ENCODE data around the gene CHKA.

The CHKA gene

DNA sequence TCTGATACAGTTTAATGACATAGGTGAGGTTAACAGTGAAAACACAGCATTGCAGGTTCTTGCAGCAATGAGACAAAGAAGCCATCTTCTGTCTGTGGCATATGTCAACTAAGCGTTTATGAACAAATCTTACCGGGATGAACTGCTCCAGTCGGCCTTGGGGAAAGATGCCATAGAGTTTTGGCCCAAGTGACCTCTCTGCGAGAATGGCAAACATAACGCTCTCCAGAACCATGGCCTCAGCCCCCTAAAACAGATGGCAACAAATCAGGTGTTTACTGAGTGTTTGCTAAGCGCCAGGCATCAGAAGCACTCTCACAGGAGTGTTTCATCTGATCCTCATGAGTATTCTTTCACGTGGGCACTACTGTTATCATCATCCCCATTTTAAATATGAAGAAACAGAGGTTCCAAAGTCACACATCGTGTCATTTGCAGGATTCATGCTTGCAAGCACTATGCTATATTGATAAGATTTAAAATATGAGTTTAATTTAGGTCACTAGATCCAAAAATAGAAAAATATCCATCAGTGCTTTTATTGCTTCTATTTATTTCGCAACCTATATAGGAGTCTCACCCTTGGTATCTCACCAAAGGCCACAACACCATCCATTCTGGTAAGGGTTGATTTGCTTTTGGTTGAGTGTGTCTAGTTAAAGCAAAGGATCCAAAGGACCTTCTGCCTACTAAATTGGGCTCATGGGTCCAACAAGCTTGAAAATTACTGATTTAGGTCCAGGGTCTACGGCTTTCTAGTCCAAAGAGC is 46.4 kb downstream of the CHKA start:
- no peak for DNase-seq

- no peak for DNase-seq
Observed at GRCh38 chr11:68071281-68072048, 49.7 kb downstream of the CHKA start.

DNA sequence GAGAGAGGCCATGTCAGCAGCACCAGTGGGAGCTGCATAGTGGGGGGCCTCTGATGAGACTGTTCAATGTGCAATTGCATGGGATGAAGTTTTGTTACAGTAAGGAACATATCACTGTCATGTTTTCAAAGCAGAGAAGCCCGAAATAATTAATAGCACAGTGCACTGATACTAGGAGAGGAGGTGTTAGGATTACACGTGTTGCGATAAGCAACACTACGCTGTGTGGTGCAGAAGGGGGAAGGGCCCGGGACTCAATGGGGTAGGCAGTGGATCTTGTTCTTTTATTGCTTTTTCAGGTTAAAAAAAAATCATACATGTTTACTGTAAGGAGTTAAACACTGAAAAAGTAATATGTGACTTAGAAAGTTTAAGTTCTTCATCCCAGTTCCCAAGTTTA is 53.2 kb downstream of the CHKA start:
- no peak for DNase-seq

GRCh38 chr11:68066742-68067141 is 54.4 kb downstream of the CHKA start:
- peak in 20 of 56 donors; percentile 11 to 64 (median 40) for DNase-seq

DNA sequence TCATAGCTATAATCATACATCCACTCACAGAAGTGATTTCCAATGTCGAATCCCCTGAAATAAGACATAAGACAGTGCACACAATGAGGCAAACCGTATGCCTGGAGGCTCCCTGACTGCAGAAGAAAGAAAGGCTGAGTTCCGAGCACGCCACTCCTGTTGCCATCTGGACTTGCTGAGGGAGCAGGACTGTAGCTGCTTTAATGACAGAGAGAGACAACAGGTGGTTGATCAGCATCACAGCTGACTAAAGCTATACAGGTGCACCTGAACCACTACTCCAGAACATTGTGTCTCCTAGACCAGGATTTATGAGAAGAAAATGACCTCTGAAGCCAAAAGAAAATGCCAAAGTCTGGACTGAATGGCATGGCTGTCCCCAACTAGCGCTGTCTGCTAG is 55.3 kb downstream of the CHKA start:
- no peak for DNase-seq

DNA sequence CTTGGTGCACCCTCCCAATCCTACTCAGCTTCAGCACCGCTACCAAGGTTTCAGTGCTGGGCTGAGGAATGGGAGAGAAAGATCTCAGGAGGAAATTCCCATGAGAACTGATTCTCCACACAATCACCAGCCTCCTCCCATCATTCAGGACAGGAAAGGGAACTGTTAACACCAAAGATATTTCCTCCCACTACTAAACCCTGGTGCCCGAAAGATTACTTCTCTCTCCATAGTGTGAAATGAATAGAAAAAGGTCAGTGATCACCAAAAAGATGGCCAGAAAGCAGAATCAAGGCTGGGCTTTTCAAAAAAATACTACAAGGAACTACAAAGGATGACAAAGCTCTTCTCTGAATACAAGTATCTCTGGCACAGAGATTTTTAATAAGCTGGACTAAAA is 56.3 kb downstream of the CHKA start:
- DNase-seq = no peak

- DNase-seq = no peak
Observed at GRCh38 chr11:68061508-68061907, 59.7 kb downstream of the CHKA start.

GRCh38 chr11:68057807-68058206 is 63.4 kb downstream of the CHKA start:
- DNase-seq = no peak

DNA sequence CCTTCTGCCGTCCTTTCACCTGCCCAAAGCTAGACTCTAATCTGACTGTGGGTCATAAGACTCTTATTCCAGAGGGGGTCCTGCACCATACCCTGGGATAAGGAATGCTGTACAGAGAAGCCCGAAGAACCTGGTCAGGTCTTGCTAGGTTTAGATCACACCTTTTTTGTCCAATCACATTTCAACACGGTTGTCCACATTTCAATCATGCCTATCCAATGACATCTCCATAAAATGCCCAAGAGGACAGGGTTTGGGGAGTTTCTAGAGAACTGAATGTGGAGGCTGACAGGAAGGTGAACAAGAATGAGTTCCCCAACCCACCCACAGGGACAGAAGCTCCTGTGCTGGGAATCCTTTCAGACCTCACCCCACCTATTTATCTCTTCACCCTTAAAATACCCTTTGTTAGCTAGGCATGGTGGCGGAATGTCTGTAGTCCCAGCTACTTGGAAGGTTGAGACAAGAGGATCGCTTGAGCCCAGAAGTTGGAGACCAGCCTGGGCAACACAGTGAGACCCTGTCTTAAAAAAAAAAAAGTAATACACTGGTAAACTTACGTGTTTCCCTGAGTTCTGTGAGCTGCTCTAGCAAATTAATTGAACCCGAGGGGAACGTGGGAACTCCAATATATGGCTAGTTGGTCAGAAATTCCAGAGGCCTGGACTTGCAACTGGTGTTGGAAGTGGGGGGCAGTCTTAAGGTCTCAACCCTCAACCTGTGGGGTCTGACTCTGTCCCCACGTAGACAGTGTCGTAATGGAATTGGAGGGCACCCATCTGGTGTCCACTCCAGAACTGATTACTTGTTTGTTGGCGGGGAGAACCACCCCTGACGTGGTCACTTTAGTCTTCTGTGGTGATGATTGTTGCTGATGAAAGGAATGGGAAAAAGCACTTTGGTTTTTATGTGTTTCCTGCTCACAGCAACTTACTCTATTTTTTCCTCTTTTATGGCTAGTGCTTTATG is 64.6 kb downstream of the CHKA start:
- DNase-seq = no peak

DNA sequence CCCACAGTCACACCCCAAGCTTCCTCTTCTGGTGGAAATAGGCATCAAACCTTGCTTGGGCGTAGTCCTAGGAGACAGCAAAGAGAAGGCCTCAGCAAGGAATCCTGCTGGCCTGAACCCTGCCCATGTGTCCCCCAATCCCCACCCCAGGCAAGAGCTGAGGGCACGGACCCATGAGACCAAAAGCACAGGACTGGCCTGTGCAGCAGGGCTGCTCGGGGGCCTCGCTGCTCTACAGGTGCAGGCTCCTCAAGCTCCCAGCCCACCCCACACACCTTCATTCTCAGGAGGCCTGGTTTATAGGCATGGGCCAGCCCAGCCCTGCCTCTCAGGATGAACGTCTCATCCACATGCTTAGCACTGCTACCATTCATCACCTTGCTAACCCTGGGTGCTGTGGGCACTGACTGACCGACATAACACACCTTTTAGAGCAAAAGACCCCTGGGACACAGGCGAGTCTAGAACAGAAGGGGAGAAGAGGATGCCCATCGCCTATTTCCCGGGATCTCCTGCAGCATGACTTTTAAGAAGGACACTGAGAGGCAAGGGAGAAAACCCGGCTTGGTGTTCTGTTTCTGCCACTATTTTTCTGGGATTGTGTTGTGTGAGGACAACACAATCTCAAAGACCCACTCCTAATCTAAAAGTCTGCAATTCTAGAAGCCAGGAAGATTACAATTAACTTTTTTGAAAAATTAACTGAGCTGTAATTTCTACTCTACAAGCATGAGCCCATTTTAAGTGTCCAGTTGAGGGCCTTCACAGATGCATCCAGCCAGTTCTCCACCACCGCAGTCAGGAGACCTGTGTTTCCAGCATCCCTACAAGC is 67.0 kb downstream of the CHKA start:
- no peak for DNase-seq

DNA sequence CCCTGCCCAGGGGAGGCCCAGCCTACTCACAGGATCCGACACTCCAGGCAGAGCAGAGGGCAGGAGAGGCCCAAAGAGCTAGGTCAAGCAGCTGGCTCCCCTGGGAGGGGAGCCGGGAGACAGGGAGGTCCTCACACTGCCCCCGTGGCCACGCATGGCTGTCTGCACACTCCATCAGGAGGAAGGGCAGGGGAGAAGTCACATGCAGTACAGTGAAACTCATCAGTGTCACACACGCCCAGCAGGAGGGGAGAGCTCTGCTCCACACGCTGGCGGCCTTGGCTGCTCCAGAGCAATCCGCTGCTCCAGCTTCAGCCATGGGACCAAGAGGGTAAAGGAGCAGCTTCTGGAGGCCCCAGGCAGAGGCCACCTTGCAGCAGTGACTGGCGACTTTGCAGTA is 68.1 kb downstream of the CHKA start:
- no peak for DNase-seq

DNA sequence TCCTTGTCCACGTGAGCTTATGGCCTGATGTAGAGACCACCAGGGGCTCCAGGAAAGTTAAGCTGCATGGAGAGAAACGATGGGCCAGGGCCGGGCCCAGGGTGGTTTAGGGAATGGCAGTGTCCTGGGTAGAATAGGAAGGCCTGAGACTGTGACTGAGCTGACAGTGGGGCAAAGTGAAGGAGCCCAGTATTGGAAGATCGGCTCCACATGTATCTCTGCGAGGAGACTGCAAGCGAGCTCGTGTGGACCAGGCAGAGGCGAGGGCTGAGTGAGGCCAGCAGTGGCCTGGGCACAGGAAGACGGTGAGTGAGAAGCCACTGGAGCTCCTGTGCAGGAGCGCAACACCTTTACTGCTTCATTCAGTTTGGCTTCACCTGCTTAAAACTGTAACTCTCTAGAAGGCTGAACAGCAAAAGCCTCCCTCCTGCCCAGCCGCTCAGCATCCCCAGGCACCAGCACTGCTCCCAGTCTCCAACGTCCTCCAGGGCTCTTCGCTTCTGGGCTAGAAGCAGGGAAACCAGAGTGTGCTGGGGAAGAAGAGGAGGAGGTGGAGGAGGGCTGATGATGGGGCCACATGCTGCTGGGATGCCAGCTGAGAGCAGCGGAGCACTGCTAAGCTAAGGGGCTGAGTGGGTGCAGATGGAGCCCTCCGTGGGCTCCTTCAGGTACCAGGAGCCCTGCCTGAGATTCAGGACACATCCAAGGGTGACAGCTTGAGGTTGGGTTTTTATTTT is 68.9 kb downstream of the CHKA start:
- DNase-seq = no peak

GRCh38 chr11:68051191-68052136 is 69.7 kb downstream of the CHKA start:
- DNase-seq = no peak

- no peak for DNase-seq
Observed at GRCh38 chr11:68050371-68050841, 70.8 kb downstream of the CHKA start.

DNA sequence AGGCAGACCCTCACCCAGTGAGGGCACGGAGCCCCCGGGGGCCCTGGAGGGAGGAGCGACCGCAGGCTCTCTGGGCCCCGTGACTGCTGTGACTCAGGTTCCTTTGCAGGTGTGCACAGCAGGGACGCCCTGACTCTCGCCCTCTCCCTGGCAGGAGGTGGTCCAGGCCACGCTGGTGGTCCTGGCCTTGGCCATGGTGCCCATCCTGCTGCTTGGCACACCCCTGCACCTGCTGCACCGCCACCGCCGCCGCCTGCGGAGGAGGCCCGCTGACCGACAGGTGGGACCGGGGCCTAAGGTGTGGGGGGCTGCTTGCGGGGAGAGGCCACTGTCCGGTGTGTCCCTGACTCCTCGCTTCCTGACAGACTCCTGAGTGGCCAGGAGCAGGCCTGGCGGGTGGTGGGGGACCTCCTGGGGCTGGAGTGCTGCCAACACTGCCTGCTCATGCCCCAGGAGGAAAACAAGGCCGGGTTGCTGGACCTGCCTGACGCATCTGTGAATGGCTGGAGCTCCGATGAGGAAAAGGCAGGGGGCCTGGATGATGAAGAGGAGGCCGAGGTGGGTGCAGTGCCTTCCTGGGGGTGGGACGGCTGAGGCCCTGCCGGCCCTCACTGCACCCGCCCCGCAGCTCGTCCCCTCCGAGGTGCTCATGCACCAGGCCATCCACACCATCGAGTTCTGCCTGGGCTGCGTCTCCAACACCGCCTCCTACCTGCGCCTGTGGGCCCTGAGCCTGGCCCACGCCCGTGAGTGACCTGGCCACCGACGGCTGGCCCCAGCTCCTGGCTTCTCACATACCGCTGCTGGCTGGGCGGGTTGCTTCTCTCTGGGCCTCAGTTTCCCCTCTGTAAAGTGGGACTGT is 71.4 kb downstream of the CHKA start:
- no peak for DNase-seq

GRCh38 chr11:68048681-68049508 is 72.3 kb downstream of the CHKA start:
- no peak for DNase-seq
